ENCODE results near the gene PDGFD.

PDGFD gene

GRCh38 chr11:103926990-103927389 is 237.0 kb downstream of the PDGFD start:
- TF ChIP-seq CTCF (conservative IDR thresholded peaks at IDR 0.05; ENCODE audit: low read depth, low read length): no peak
- no peaks in the 10 kb centered on the region for H3K36me3 ChIP-seq (ENCODE audit: insufficient read depth)
- no peaks in the 10 kb centered on the region for H4K20me1 ChIP-seq (ENCODE audit: insufficient read depth)
- no peak overlapping the region for H3K4me3 ChIP-seq (IDR thresholded peaks at IDR 0.05; ENCODE audit: insufficient read depth, low read depth, low read length)
- no peaks in the 10 kb centered on the region for H3K4me1 ChIP-seq (ENCODE audit: low read depth, poor library complexity, severe bottlenecking)
- no peaks in the 10 kb centered on the region for H3K27me3 ChIP-seq (ENCODE audit: insufficient read depth, low read depth)
- H2AFZ ChIP-seq (ENCODE audit: low read depth): no peak overlapping the region
- no peak overlapping the region for H3K4me2 ChIP-seq
- H3K79me2 ChIP-seq (ENCODE audit: insufficient read depth, low read depth): no peaks in the 10 kb centered on the region
- H3K27ac ChIP-seq: no peak overlapping the region
- no peak overlapping the region for H3K9ac ChIP-seq

GRCh38 chr11:103924166-103925013 is 239.6 kb downstream of the PDGFD start:
- Histone ChIP-seq H3K27ac (no peak overlapping the region), H2AFZ (ENCODE audit: low read depth) (no peak overlapping the region), H4K20me1 (ENCODE audit: insufficient read depth) (no peaks in the 10 kb centered on the region), H3K4me1 (ENCODE audit: low read depth, poor library complexity, severe bottlenecking) (no peaks in the 10 kb centered on the region), H3K4me2 (no peak overlapping the region), H3K79me2 (ENCODE audit: insufficient read depth, low read depth) (no peaks in the 10 kb centered on the region), H3K27me3 (ENCODE audit: insufficient read depth, low read depth) (no peaks in the 10 kb centered on the region), H3K36me3 (ENCODE audit: insufficient read depth) (no peaks in the 10 kb centered on the region), H3K4me3 (IDR thresholded peaks at IDR 0.05; ENCODE audit: insufficient read depth, low read depth, low read length) (no peak overlapping the region), H3K9ac (no peak overlapping the region)
- TF ChIP-seq CTCF (conservative IDR thresholded peaks at IDR 0.05; ENCODE audit: low read depth, low read length): no peak

- Histone ChIP-seq H3K9ac (no peak overlapping the region), H2AFZ (ENCODE audit: low read depth) (no peak overlapping the region), H3K4me3 (IDR thresholded peaks at IDR 0.05; ENCODE audit: insufficient read depth, low read depth, low read length) (no peak overlapping the region), H3K27me3 (ENCODE audit: insufficient read depth, low read depth) (no peaks in the 10 kb centered on the region), H3K27ac (no peak overlapping the region), H3K4me2 (no peak overlapping the region), H3K36me3 (ENCODE audit: insufficient read depth) (no peaks in the 10 kb centered on the region), H3K4me1 (ENCODE audit: low read depth, poor library complexity, severe bottlenecking) (no peaks in the 10 kb centered on the region), H4K20me1 (ENCODE audit: insufficient read depth) (no peaks in the 10 kb centered on the region), H3K79me2 (ENCODE audit: insufficient read depth, low read depth) (no peaks in the 10 kb centered on the region)
- no peak for TF ChIP-seq CTCF (conservative IDR thresholded peaks at IDR 0.05; ENCODE audit: low read depth, low read length)
Measured at GRCh38 chr11:103923451-103923931, 240.5 kb downstream of the PDGFD start.

GRCh38 chr11:103920933-103921332 is 243.0 kb downstream of the PDGFD start:
- Histone ChIP-seq H3K4me1 (ENCODE audit: low read depth, poor library complexity, severe bottlenecking) (no peaks in the 10 kb centered on the region), H2AFZ (ENCODE audit: low read depth) (no peak overlapping the region), H4K20me1 (ENCODE audit: insufficient read depth) (no peaks in the 10 kb centered on the region), H3K27ac (no peak overlapping the region), H3K36me3 (ENCODE audit: insufficient read depth) (no peaks in the 10 kb centered on the region), H3K9ac (no peak overlapping the region), H3K27me3 (ENCODE audit: insufficient read depth, low read depth) (no peaks in the 10 kb centered on the region), H3K4me3 (IDR thresholded peaks at IDR 0.05; ENCODE audit: insufficient read depth, low read depth, low read length) (no peak overlapping the region), H3K79me2 (ENCODE audit: insufficient read depth, low read depth) (no peaks in the 10 kb centered on the region), H3K4me2 (no peak overlapping the region)
- TF ChIP-seq CTCF (conservative IDR thresholded peaks at IDR 0.05; ENCODE audit: low read depth, low read length): no peak
